Fibroblast of skin of left quadriceps (primary cell): Measurements from ENCODE around the gene UBALD1.
A peak's percentile ranks its signal among the peaks of the same experiment; 100 is the strongest.

Experiments
- DNase-seq, 2 experiments: peaks; one replicate each; pipeline ENCODE4 v3.0.0-alpha.2; 2013; ENCODE audit warnings: low read depth in 2 of 2

UBALD1 gene

GRCh38 chr16:4616047-4616811 is 1.5 kb upstream of the UBALD1 start:
- DNase-seq = peak; percentile 100

- no peak for DNase-seq
These were observed 827 bp upstream of the UBALD1 start for GRCh38 chr16:4615384-4616046.

- no peak for DNase-seq
These were observed 785 bp downstream of the UBALD1 start for GRCh38 chr16:4613636-4614570.

GRCh38 chr16:4612977-4613635 is 1.6 kb downstream of the UBALD1 start:
- DNase-seq = no peak

- DNase-seq = no peak
These were observed 2.2 kb downstream of the UBALD1 start for GRCh38 chr16:4612474-4612931.

GRCh38 chr16:4611337-4612021 is 3.2 kb downstream of the UBALD1 start:
- DNase-seq = no peak

- no peak for DNase-seq
These were observed 4.4 kb downstream of the UBALD1 start for GRCh38 chr16:4610011-4611005.

GRCh38 chr16:4609200-4610010 is 5.3 kb downstream of the UBALD1 start:
- DNase-seq = no peak

GRCh38 chr16:4608704-4608980 is 6.0 kb downstream of the UBALD1 start:
- DNase-seq = no peak

- DNase-seq = no peak
These were observed 6.6 kb downstream of the UBALD1 start for GRCh38 chr16:4607841-4608703.

GRCh38 chr16:4606354-4606753 is 8.3 kb downstream of the UBALD1 start:
- DNase-seq = no peak

GRCh38 chr16:4604401-4604800 is 10.3 kb downstream of the UBALD1 start:
- DNase-seq = no peak

GRCh38 chr16:4603624-4604170 is 11.0 kb downstream of the UBALD1 start:
- DNase-seq = no peak

- DNase-seq = no peak
These were observed 12.4 kb downstream of the UBALD1 start for GRCh38 chr16:4602331-4602730.

GRCh38 chr16:4601864-4602186 is 12.9 kb downstream of the UBALD1 start:
- no peak for DNase-seq

- no peak for DNase-seq
These were observed 13.4 kb downstream of the UBALD1 start for GRCh38 chr16:4601036-4601863.

- no peak for DNase-seq
These were observed 15.1 kb downstream of the UBALD1 start for GRCh38 chr16:4599545-4599944.
